Measurements from ENCODE around the gene IGF2R.

DNA sequence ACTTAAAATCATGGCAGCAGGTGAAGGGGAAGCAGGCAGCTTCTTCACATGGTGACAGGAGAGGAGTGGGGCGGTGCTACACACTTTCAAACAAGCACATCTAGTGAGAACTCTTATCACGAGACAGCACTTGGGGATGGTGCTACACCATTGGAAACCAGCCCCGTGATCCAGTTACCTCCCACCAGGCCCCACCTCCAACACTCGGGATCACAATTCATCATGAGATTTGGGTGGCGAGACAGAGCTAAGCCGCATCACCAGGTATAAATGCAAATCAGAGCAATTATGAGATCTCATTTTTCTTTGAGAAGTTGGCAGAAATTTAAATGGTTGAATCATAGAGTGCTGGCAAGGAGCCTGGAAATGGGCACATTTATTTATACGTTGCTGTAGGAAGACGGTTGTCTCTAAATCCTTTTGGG is 31.4 kb downstream of the IGF2R start:
- TF ChIP-seq EZH2phosphoT487 (IDR thresholded peaks at IDR 0.05; ENCODE audit: insufficient read depth, low read depth): no peak
- no peak for TF ChIP-seq EZH2 (IDR thresholded peaks at IDR 0.05; ENCODE audit: insufficient read depth, poor library complexity, severe bottlenecking)
